Measurements from ENCODE around the gene PRAC1.
A peak's percentile ranks its signal among the peaks of the same experiment; 100 is the strongest.

Gene PRAC1

GRCh38 chr17:48726916-48727286 is 4.6 kb upstream of the PRAC1 start:
- ATAC-seq, result no peak
- TF ChIP-seq ARNTL (CRISPR knock-in tag; IDR thresholded peaks at IDR 0.05; ENCODE audit: borderline replicate concordance, low read depth), result no peak
- no peak for TF ChIP-seq ZNF565 (CRISPR knock-in tag; conservative IDR thresholded peaks at IDR 0.05; ENCODE audit: low read depth)
- peak; percentile 98; the same call in 1 of the 2 replicates for TF ChIP-seq CSDC2 (CRISPR knock-in tag; IDR thresholded peaks at IDR 0.05)
- no peak for TF ChIP-seq ZFP30 (CRISPR knock-in tag; IDR thresholded peaks at IDR 0.05)

GRCh38 chr17:48726114-48726915 is 4.0 kb upstream of the PRAC1 start:
- no peak for ATAC-seq
- TF ChIP-seq TSHZ2 (CRISPR knock-in tag; IDR thresholded peaks at IDR 0.05), result peak; percentile 100
- no peak for TF ChIP-seq RARB (CRISPR knock-in tag; IDR thresholded peaks at IDR 0.05)
- no peak for TF ChIP-seq OSR1 (CRISPR knock-in tag; IDR thresholded peaks at IDR 0.05)
- no peak for TF ChIP-seq TCF4 (CRISPR knock-in tag; IDR thresholded peaks at IDR 0.05; ENCODE audit: borderline replicate concordance)
- peak; percentile 100; the same call in 1 of the 2 replicates for TF ChIP-seq CSDC2 (CRISPR knock-in tag; IDR thresholded peaks at IDR 0.05)
- TF ChIP-seq ISL1 (CRISPR knock-in tag; IDR thresholded peaks at IDR 0.05), result no peak
- TF ChIP-seq ZNF70 (CRISPR knock-in tag; IDR thresholded peaks at IDR 0.05), result no peak
- no peak for TF ChIP-seq ESRRG (CRISPR knock-in tag; IDR thresholded peaks at IDR 0.05)

GRCh38 chr17:48725288-48726064 is 3.2 kb upstream of the PRAC1 start:
- TF ChIP-seq TSHZ2 (CRISPR knock-in tag; IDR thresholded peaks at IDR 0.05) (peak; percentile 100), CSRNP3 (CRISPR knock-in tag; IDR thresholded peaks at IDR 0.05) (no peak), CREB5 (CRISPR knock-in tag; IDR thresholded peaks at IDR 0.05; ENCODE audit: low read depth) (no peak), GLIS3 (CRISPR knock-in tag; IDR thresholded peaks at IDR 0.05) (no peak), CSDC2 (CRISPR knock-in tag; IDR thresholded peaks at IDR 0.05) (peak; percentile 99; the same call in 1 of the 2 replicates)
- ATAC-seq, result peak; percentile 5

- ATAC-seq, result peak; percentile 38
- no peak for TF ChIP-seq ZNF565 (CRISPR knock-in tag; conservative IDR thresholded peaks at IDR 0.05; ENCODE audit: low read depth)
- TF ChIP-seq RARB (CRISPR knock-in tag; IDR thresholded peaks at IDR 0.05), result no peak
- TF ChIP-seq ZFP30 (CRISPR knock-in tag; IDR thresholded peaks at IDR 0.05), result no peak
- TF ChIP-seq ZNF8 (CRISPR knock-in tag; IDR thresholded peaks at IDR 0.05), result no peak
- TF ChIP-seq CSRNP3 (CRISPR knock-in tag; IDR thresholded peaks at IDR 0.05), result no peak
- no peak for TF ChIP-seq ZFP3 (CRISPR knock-in tag; IDR thresholded peaks at IDR 0.05)
- no peak for TF ChIP-seq OSR1 (CRISPR knock-in tag; IDR thresholded peaks at IDR 0.05)
- no peak for TF ChIP-seq TSHZ2 (CRISPR knock-in tag; IDR thresholded peaks at IDR 0.05)
- TF ChIP-seq TCF4 (CRISPR knock-in tag; IDR thresholded peaks at IDR 0.05; ENCODE audit: borderline replicate concordance), result no peak
- no peak for TF ChIP-seq BACH2 (CRISPR knock-in tag; IDR thresholded peaks at IDR 0.05; ENCODE audit: borderline replicate concordance)
- no peak for TF ChIP-seq ZC3H10 (CRISPR knock-in tag; IDR thresholded peaks at IDR 0.05)
- no peak for TF ChIP-seq GLIS3 (CRISPR knock-in tag; IDR thresholded peaks at IDR 0.05)
- no peak for TF ChIP-seq ESRRG (CRISPR knock-in tag; IDR thresholded peaks at IDR 0.05)
- no peak for TF ChIP-seq ARNTL (CRISPR knock-in tag; IDR thresholded peaks at IDR 0.05; ENCODE audit: borderline replicate concordance, low read depth)
- no peak for TF ChIP-seq PPARA (CRISPR knock-in tag; IDR thresholded peaks at IDR 0.05; ENCODE audit: borderline replicate concordance)
- no peak for TF ChIP-seq ZNF70 (CRISPR knock-in tag; IDR thresholded peaks at IDR 0.05)
These were observed 2.6 kb upstream of the PRAC1 start for GRCh38 chr17:48725004-48725287.

Data from SK-N-SH treated with all-trans-retinoic acid at 6 μM for 48 hours (cell line).